Stimulated activated CD8-positive, alpha-beta memory T cell treated with anti-CD3 and anti-CD28 coated beads, Interleukin-12 subunit alpha, Interleukin-12 subunit beta, amount 100 ng/mL, for 1 hour (primary cell): ENCODE data around the gene WNT3.
"Not testable (repeated sequence)": the region's sequence is repeated elsewhere in the genome, so short reads cannot be mapped to it uniquely, and the experiment has no call there.

Source experiments
- DNase-seq: peaks from one replicate; pipeline ENCODE4 v3.0.0-alpha.2; 2020; ENCODE audit warnings: low read depth

WNT3 gene

GRCh38 chr17:46785696-46786095, 32.8 kb downstream of the WNT3 start:
- no peak for DNase-seq

- DNase-seq, result no peak
Observed at GRCh38 chr17:46783031-46783593, 35.4 kb downstream of the WNT3 start.

GRCh38 chr17:46782250-46782953, 36.1 kb downstream of the WNT3 start:
- DNase-seq, result no peak

GRCh38 chr17:46780003-46780373, 38.5 kb downstream of the WNT3 start:
- no peak for DNase-seq

GRCh38 chr17:46777943-46778915, 40.3 kb downstream of the WNT3 start:
- DNase-seq, result no peak

- no peak for DNase-seq
Observed at GRCh38 chr17:46776298-46777005, 42.0 kb downstream of the WNT3 start.

GRCh38 chr17:46774108-46774737, 44.3 kb downstream of the WNT3 start:
- no peak for DNase-seq

GRCh38 chr17:46773676-46774075, 44.8 kb downstream of the WNT3 start:
- no peak for DNase-seq

DNA sequence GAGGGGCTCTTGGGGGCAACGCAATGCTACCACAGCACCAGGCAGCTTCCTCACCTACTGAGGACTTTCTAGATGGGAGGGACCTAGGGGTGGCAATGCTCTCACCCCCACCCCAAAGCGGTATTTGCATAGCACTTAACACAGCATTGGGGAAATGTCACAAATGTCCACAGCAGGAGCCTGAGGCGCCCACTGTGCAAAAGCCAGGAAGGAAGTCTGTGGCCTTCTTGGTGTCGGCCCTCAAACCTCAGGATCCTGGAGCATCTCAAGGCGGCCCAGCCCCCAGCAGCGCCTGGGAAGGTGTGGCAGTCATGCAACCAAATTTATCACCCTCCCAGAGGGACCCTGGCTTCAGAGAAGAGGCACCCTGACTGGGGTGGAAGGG, 45.3 kb downstream of the WNT3 start:
- DNase-seq, result no peak

GRCh38 chr17:46772475-46773220, 45.8 kb downstream of the WNT3 start:
- DNase-seq, result no peak

- no peak for DNase-seq
Observed at GRCh38 chr17:46771561-46772474, 46.7 kb downstream of the WNT3 start.

GRCh38 chr17:46770818-46771560, 47.5 kb downstream of the WNT3 start:
- no peak for DNase-seq

DNA sequence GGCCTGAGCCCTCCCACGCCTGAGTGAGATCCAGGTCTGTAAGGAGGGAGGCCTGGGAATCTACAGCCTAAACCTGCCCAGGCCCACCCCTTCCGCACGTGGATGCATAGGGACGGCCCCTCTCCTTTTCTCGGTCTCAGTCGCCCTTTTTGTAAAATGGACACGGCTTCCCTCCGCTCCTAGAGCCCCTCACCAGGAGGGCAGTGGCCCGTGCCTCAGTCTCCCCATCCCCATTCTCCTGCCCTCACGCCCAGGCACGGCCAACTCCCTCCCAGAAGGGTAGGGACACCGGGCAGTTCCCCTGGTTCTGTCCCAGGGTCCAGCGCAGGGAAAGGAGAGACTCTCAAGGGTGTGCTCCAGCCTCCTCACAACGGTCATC, 48.1 kb downstream of the WNT3 start:
- no peak for DNase-seq

DNA sequence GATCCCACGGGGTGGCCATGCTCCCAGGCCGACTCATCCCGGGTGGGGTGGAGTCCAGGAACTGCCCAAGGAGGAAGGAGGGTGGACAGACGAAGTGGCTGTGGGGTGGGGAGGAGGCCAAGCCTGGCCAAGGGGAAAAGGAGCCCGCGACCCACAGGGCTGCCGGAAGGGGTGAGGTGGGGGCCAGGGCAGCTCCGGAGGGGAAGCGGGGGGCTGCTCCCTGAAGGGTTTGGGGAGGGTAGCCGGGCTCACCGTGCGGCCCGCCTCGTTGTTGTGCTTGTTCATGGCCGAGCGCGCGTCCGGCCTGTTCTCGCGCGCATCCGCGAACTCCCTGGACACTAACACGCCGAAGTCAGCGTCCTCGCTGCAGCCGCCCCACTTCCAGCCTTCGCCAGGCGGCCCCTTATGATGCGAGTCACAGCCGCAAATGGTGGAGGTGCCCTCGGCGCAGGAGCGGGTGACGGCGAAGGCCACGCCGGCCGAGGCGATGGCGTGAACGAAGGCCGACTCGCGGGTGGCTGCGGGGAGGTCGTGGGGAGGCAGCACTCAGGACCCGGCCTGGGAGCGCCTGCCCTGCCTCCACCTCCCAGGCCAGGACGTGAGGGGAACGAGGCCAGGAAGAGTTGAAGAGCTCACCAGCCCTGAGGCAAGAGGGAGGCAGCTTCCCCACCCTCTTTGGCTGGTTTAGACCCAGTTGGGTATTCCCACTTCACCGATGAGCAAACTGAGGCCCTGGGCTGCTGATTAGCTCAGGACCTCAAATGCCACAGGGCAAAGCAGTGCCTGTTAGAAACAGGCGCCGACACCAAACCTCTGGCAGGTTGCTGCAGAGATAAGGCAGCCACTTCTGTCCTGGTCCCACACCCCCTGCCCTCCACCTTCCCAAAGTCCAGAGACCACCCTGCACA, 48.7 kb downstream of the WNT3 start:
- DNase-seq, result no peak

DNA sequence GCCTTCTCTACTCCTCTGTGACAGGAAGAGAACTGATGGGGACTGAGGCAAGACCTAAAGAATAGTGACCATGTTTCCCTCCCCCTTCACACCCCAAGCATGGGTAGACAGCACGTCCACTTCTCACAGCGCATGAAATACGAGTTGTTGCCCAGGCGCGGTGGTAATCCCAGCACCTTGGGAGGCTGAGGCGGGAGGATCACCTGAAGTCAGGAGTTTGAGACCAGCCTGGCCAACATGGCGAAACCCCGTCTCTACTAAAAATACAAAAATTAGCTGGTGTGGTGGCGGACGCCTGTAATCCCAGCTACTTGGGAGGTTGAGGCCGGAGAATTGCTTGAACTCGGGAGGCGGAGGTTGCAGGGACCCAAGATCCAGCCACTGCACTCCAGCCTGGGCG, 49.6 kb downstream of the WNT3 start:
- not testable (repeated sequence) for DNase-seq

- no peak for DNase-seq
Observed at GRCh38 chr17:46768540-46768870, 50.0 kb downstream of the WNT3 start.

- no peak for DNase-seq
Observed at GRCh38 chr17:46766493-46767491, 51.7 kb downstream of the WNT3 start.
